ENCODE measurements around the gene XRCC4. TPM values are rescaled to one million over a fixed set of nuclear protein-coding genes. Genes with fewer than 3 reads are reported as not detected.

Gene XRCC4
- total and polyA plus RNA-seq, 2 of the 8 experiments (the other 6 are each of a cell fraction or from before 2014, with no cell fraction given) = 3.0 to 8.3 TPM

DNA sequence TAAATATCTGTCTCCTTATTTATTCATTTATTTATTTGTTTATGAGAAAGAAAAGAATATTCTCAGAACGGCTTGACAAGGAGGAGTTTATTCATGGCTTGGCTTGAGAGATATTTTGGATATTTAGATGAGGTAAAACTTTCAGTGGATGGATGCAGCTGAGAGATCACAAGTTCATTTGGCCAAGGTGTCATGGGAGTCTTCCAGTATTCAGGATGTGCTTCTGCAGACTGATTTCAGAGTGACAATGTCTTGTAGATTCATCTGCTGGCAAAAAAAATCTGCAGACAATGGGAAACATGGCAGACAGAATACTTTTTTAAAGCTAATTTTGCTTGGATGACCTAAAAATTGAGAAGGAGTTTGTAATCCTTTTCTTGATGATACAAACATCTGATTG lies 38.5 kb downstream of the XRCC4 start:
- Histone ChIP-seq H2AFZ (ENCODE audit: low read length) (no peak overlapping the region), H3K23me2 (ENCODE audit: low read depth, low read length) (no peaks in the 10 kb centered on the region), H3K79me1 (ENCODE audit: low read depth, low read length) (no peaks in the 10 kb centered on the region), H4K91ac (replicated peaks; ENCODE audit: insufficient read length, low read length) (no peak overlapping the region), H3K36me3 (ENCODE audit: control insufficient read depth in 2 of 4, insufficient read depth in 4 of 4, low read length in 3 of 4) (peaks cover 0 to 6% (median 1%) of the 10 kb centered on the region in 4 experiments; a peak in 4 of 8 replicates), H3K23ac (ENCODE audit: insufficient read length) (no peak overlapping the region), H2BK20ac (ENCODE audit: low read length) (no peak overlapping the region), H4K8ac (ENCODE audit: extremely low read depth, insufficient read depth, low read length) (no peak overlapping the region), H2BK5ac (ENCODE audit: low read depth, low read length) (no peak overlapping the region), H3K27me3 (replicated peaks in 1 of 4; ENCODE audit: control insufficient read depth in 3 of 4, extremely low read depth in 1 of 4, insufficient read depth in 3 of 4, low read length in 3 of 4) (no peaks in the 10 kb centered on the region), H3K79me2 (ENCODE audit: control insufficient read depth in 1 of 2, insufficient read depth in 2 of 2, low read length in 2 of 2) (no peaks in the 10 kb centered on the region), H4K20me1 (replicated peaks in 1 of 2; ENCODE audit: control insufficient read depth in 1 of 2, insufficient read depth in 2 of 2, low read length in 2 of 2) (no peaks in the 10 kb centered on the region), H3K27ac (ENCODE audit: low read depth, low read length) (no peak overlapping the region), H3K4me3 (ENCODE audit: extremely low read depth in 1 of 4, insufficient read depth in 2 of 4, low read depth in 3 of 4, low read length in 4 of 4) (no peak overlapping the region), H3K4me2 (ENCODE audit: insufficient read depth in 1 of 2, low read depth in 2 of 2, low read length in 2 of 2) (no peak overlapping the region), H3K18ac (ENCODE audit: extremely low read depth, low read length) (no peak overlapping the region), H2BK120ac (replicated peaks; ENCODE audit: low read depth, low read length) (no peak overlapping the region), H4K5ac (ENCODE audit: insufficient read length, low read depth, low read length) (no peak overlapping the region), H3K9me3 (ENCODE audit: insufficient read depth in 2 of 2, low read depth in 1 of 2, low read length in 1 of 2) (peaks cover 7 to 11% of the 10 kb centered on the region in 2 experiments; a peak in 3 of 4 replicates), H3K9ac (replicated peaks in 1 of 4; ENCODE audit: extremely low read depth in 1 of 4, low read depth in 3 of 4, low read length in 3 of 4) (no peak overlapping the region), H2BK15ac (ENCODE audit: low read length) (no peak overlapping the region), H3K4ac (replicated peaks; ENCODE audit: insufficient read length, low read depth, low read length) (no peak overlapping the region), H3K56ac (replicated peaks; ENCODE audit: insufficient read length, low read depth, low read length) (no peak overlapping the region), H2BK12ac (ENCODE audit: low read depth, low read length) (no peak overlapping the region), H2AK5ac (ENCODE audit: low read depth, low read length) (no peak overlapping the region), H3K14ac (ENCODE audit: insufficient read length) (no peak overlapping the region), H3K4me1 (replicated peaks in 1 of 4; ENCODE audit: control insufficient read depth in 3 of 4, insufficient read depth in 4 of 4, low read length in 3 of 4) (no peaks in the 10 kb centered on the region)
- FAIRE-seq (no peak), DNase-seq (ENCODE audit: low read depth in 1 of 2, low spot score in 2 of 2) (no peak)
- ChIA-PET CTCF (ENCODE audit: partially characterized antibody) (no interaction called here), POLR2A (ENCODE audit: partially characterized antibody) (no interaction called here)
- 95% methylated on average over 1 of the region's 1 CpG; no CpG with 5 or more reads in 1 of the 2 experiments for WGBS, 2 experiments (ENCODE audit: extremely low coverage in 1 of 2, insufficient coverage in 1 of 2, insufficient read length in 1 of 2, insufficient replicate concordance in 2 of 2, low coverage in 1 of 2, low lambda C conversion rate in 2 of 2, missing lambda C conversion rate in 1 of 2)
- TF ChIP-seq SIN3A (conservative IDR thresholded peaks at IDR 0.05 in 1 of 2, IDR thresholded peaks at IDR 0.05 in 1 of 2; ENCODE audit: low read depth in 1 of 2, low read length in 2 of 2) (no peak), BCL11A (IDR thresholded peaks at IDR 0.05; ENCODE audit: low read depth in 2 of 2, low read length in 2 of 2) (no peak)
